HG02885 (cell line): Measurements from ENCODE around the gene CIAPIN1.

ENCODE experiments used
- ATAC-seq: cut with Tn5 transposase; IDR thresholded peaks from one replicate; pipeline ENCODE4 v1.9.1; 2021; ENCODE audit warnings: mild to moderate bottlenecking; ENCODE audit not compliant: unreplicated experiment, poor library complexity

CIAPIN1 gene

GRCh38 chr16:57447186-57447962 lies at the start of gene CIAPIN1, which contains the start of gene COQ9:
Gene CIAPIN1, minus strand, starts transcription at chr16:57447385. Its CDS starts 6,457 bp downstream, at chr16:57440928.
Gene COQ9, plus strand, starts transcription at chr16:57447479. Its CDS starts 27 bp downstream, at chr16:57447506.
- ATAC-seq: peak; percentile 98

GRCh38 chr16:57493767-57494166 lies 46.6 kb upstream of the CIAPIN1 start:
- no peak for ATAC-seq

GRCh38 chr16:57489229-57489628 lies 42.0 kb upstream of the CIAPIN1 start:
- ATAC-seq: no peak

GRCh38 chr16:57486858-57487834 lies 40.0 kb upstream of the CIAPIN1 start:
- ATAC-seq: no peak

GRCh38 chr16:57485916-57486857 lies 39.0 kb upstream of the CIAPIN1 start, which contains the start of gene DOK4:
Gene DOK4, minus strand, starts transcription at chr16:57486493. Its CDS starts 6,986 bp downstream, at chr16:57479507.
- ATAC-seq: peak; percentile 92

GRCh38 chr16:57485091-57485915 lies 38.1 kb upstream of the CIAPIN1 start:
- no peak for ATAC-seq

- no peak for ATAC-seq
Observed at GRCh38 chr16:57484515-57485005, 37.4 kb upstream of the CIAPIN1 start.

GRCh38 chr16:57483725-57484514 lies 36.7 kb upstream of the CIAPIN1 start:
- ATAC-seq: no peak

GRCh38 chr16:57482845-57483545 lies 35.8 kb upstream of the CIAPIN1 start:
- ATAC-seq: no peak

- ATAC-seq: no peak
Observed at GRCh38 chr16:57481421-57481820, 34.2 kb upstream of the CIAPIN1 start.

- no peak for ATAC-seq
Observed at GRCh38 chr16:57480754-57481230, 33.6 kb upstream of the CIAPIN1 start.

- no peak for ATAC-seq
Observed at GRCh38 chr16:57479976-57480753, 33.0 kb upstream of the CIAPIN1 start.

- ATAC-seq: no peak
Observed at GRCh38 chr16:57479205-57479975, 32.2 kb upstream of the CIAPIN1 start.

GRCh38 chr16:57478396-57479204 lies 31.4 kb upstream of the CIAPIN1 start:
- no peak for ATAC-seq
